GM12864 (cell line): ENCODE data around the gene FBF1.

ENCODE experiments used
- DNase-seq: peaks from one replicate; pipeline ENCODE4 v3.0.0-alpha.2; 2011; ENCODE audit warnings: low read depth
- H3K4me3 ChIP-seq: 2 replicates; pipeline ENCODE4 v1.5.1; 2011; ENCODE audit warnings: mild to moderate bottlenecking, low read depth, low read length, control low read depth
- CTCF ChIP-seq: IDR thresholded peaks from 2 replicates; pipeline ENCODE4 v1.5.1; 2011; ENCODE audit warnings: low read depth, mild to moderate bottlenecking, moderate library complexity, low read length, control low read depth, inconsistent platforms; ENCODE audit errors: missing control alignments

Gene FBF1

GRCh38 chr17:75876190-75876937 lies 64.5 kb downstream of the FBF1 start:
- peak; percentile 27 for DNase-seq
- H3K4me3 ChIP-seq: peak overlapping the region; percentile 50

GRCh38 chr17:75875940-75876189 lies 65.0 kb downstream of the FBF1 start:
- no peak for DNase-seq
- no peak for TF ChIP-seq CTCF
- H3K4me3 ChIP-seq: peak overlapping the region; percentile 50

More at GRCh38 chr17:75876190-75876937, 64.5 kb downstream of the FBF1 start:
- peak; percentile 41 for TF ChIP-seq CTCF

DNA sequence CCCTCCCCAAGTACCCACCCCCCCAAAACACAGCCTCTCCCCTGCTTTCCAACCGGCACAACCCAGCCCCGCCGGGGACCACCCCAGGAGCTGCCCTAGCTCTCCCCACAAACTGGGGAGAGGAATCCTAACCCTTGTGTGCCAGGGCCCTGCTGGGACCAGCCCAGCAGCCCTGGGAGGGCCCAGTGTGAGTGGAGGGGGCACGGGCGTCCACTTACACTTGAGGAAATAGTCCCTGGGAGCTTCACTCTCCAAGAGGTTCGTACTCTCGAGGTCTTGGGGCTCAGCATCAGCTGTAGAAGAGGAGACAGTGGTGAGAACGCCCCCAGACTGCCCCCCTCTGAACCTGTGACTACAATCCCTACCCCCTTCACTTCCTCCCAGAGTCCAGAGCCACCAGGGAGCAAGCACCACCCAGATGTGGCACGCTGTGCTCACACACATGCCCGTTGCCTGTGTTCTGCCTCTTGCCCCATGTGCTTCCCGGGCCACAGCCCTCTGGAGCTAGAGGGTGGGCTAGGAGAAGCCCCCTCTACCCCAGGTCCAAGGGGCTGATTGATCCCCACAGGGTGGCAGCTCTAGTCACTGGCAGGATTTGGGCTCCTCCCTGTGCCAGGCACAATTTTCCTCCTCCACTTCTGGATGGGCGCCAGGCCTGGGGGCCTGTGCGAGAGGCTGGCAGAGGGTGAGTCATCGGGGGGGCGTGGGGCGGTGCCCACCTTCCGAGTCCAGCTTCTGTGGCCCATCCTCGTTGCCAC lies 65.5 kb downstream of the FBF1 start:
- no peak overlapping the region for H3K4me3 ChIP-seq
- DNase-seq: no peak
- TF ChIP-seq CTCF: no peak

- H3K4me3 ChIP-seq: no peak overlapping the region
- DNase-seq: no peak
- TF ChIP-seq CTCF: no peak
Measured at GRCh38 chr17:75874323-75875181, 66.3 kb downstream of the FBF1 start.

DNA sequence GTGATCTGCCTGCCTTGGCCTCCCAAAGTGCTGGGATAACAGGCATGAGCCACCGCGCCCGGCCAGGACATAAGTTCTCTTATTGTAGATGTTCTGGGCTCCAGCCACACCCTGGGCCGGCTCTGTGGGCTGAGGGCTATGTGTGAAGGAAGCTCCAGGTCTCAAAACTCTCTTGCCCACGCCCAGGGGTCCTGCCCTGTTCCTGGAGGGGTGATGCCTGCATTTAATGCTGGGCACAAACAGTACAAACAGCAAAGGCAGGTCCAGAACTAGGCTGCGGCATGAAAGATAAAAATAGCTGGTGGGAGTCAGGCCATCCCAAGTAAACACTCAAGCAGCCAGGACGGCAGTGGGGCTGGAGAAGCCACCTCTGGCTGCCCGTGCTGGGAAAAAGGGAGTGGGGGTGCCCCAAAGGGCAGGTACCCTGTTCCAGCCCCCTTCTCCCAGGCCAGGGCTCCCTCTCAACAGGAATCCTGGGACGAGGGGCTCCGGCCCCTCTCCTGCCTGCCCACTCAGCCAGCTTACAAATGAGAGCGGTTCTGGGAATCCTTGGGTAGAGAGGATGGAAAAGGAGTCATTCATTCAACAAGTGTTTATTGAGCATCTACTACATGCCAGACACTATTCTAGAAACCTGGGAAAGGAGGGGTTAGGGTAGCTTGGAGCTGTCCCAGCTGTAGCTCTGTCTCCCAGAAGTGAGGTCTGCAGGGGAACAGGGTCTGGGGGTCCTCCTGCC lies 67.1 kb downstream of the FBF1 start:
- no peak for TF ChIP-seq CTCF
- no peak for DNase-seq
- H3K4me3 ChIP-seq: no peak overlapping the region
